Posterior vena cava (tissue), 2 donors: Measurements from ENCODE around the gene SAMD7. TPM values are rescaled to one million over a fixed set of nuclear protein-coding genes. Genes with fewer than 3 reads are reported as not detected.

Experiments used
- DNase-seq: peaks from one replicate; pipeline ENCODE4 v3.0.0-alpha.2; 2020; ENCODE audit warnings: low spot score
- intact Hi-C, 2 donors: fragments of 100-400 bp; cut with DNase I; formaldehyde crosslinking; loops; one replicate each; pipeline versions ENCODE4 v1.14.1 to v1.14.2; 2022 to 2023
- total RNA-seq, 2 donors: library from RNA; stranded (reverse); fragmentation: NEBNext Ultra II Directional; extraction: Animal tissue kit (Norgen Biotek cat#: 25700); gene quantifications; one replicate each; pipeline ENCODE4 v1.2.1, GENCODE V29; 2021
- donor health status: DM: yes; HTN: yes; CAD: no.
- donor health status: DM: yes; HTN: yes; CAD: no.

SAMD7 gene
- total RNA-seq, 2 donors from 2014 or later, result not detected

- intact Hi-C loops, result no loop called here
Measured at GRCh38 chr3:169901453-169901852, 9.9 kb upstream of the SAMD7 start.

GRCh38 chr3:169905404-169905803 lies 6.0 kb upstream of the SAMD7 start:
- no peak for DNase-seq
- intact Hi-C loops, result no loop called here

More at GRCh38 chr3:169901453-169901852, 9.9 kb upstream of the SAMD7 start:
- DNase-seq, result no peak

- DNase-seq, result no peak
- intact Hi-C loops, result no loop called here
Measured at GRCh38 chr3:169907476-169907875, 3.9 kb upstream of the SAMD7 start.

- intact Hi-C loops, result no loop called here
- DNase-seq, result no peak
Measured at GRCh38 chr3:169907944-169908343, 3.4 kb upstream of the SAMD7 start.

GRCh38 chr3:169913323-169913722 lies 2.0 kb downstream of the SAMD7 start:
- intact Hi-C loops, result no loop called here
- no peak for DNase-seq

GRCh38 chr3:169914321-169914720 lies 2.9 kb downstream of the SAMD7 start:
- intact Hi-C loops, result no loop called here
- no peak for DNase-seq

- DNase-seq, result no peak
Measured at GRCh38 chr3:169923189-169923588, 11.8 kb downstream of the SAMD7 start.

GRCh38 chr3:169923831-169924230 lies 12.5 kb downstream of the SAMD7 start:
- no peak for DNase-seq
- intact Hi-C loops, result no loop called here

More at GRCh38 chr3:169923189-169923588, 11.8 kb downstream of the SAMD7 start:
- intact Hi-C loops, result no loop called here

GRCh38 chr3:169929830-169930519 lies 18.6 kb downstream of the SAMD7 start:
- no peak for DNase-seq
- intact Hi-C loops, result loop anchor here in 1 of 2 donors (2.0 kb wide), 1 partner anchor 51 kb away; no protein-coding TSS in a partner anchor

- intact Hi-C loops, result loop anchor here in 1 of 2 donors (2.0 kb wide), 1 partner anchor 52 kb away; no protein-coding TSS in a partner anchor
- no peak for DNase-seq
Measured at GRCh38 chr3:169930843-169931242, 19.5 kb downstream of the SAMD7 start.

GRCh38 chr3:169931747-169932520 lies 20.6 kb downstream of the SAMD7 start:
- intact Hi-C loops, result loop anchor here in 1 of 2 donors (2.0 kb wide), 1 partner anchor 53 kb away; no protein-coding TSS in a partner anchor
- no peak for DNase-seq

- no peak for DNase-seq
- intact Hi-C loops, result no loop called here
Measured at GRCh38 chr3:169939320-169939719, 27.9 kb downstream of the SAMD7 start.

- no peak for DNase-seq
- intact Hi-C loops, result no loop called here
Measured at GRCh38 chr3:169939751-169940150, 28.4 kb downstream of the SAMD7 start.

GRCh38 chr3:169940470-169941181 lies 29.3 kb downstream of the SAMD7 start:
- DNase-seq, result no peak
- intact Hi-C loops, result no loop called here

- intact Hi-C loops, result no loop called here
- DNase-seq, result no peak
Measured at GRCh38 chr3:169945313-169945712, 33.9 kb downstream of the SAMD7 start.

GRCh38 chr3:169946336-169946735 lies 35.0 kb downstream of the SAMD7 start:
- intact Hi-C loops, result no loop called here
- DNase-seq, result no peak

- intact Hi-C loops, result no loop called here
- no peak for DNase-seq
Measured at GRCh38 chr3:169948559-169949448, 37.4 kb downstream of the SAMD7 start.

- intact Hi-C loops, result no loop called here
- DNase-seq, result no peak
Measured at GRCh38 chr3:169952045-169952444, 40.7 kb downstream of the SAMD7 start.
